Spinal cord (tissue), 10 donors: ENCODE data around the gene MEMO1. TPM values are rescaled to one million over a fixed set of nuclear protein-coding genes. Genes with fewer than 3 reads are reported as not detected.
"Not testable (repeated sequence)": the region's sequence is repeated elsewhere in the genome, so short reads cannot be mapped to it uniquely, and the experiment has no call there.

Experiments used
- DNase-seq, 6 donors: peaks; one replicate each; pipeline versions ENCODE4 v3.0.0 to v3.0.0-alpha.2; 2013 to 2015; ENCODE audit warnings: low spot score in 6 of 6, low read depth in 4 of 6
- H3K27ac ChIP-seq: one replicate; pipeline ENCODE4 v1.5.1; 2013; ENCODE audit warnings: low read depth, low read length, control low read depth
- H3K27me3 ChIP-seq: one replicate; pipeline ENCODE4 v1.6.1; 2013; ENCODE audit warnings: low read length; ENCODE audit not compliant: control insufficient read depth, insufficient read depth
- H3K36me3 ChIP-seq: one replicate; pipeline ENCODE4 v1.6.1; 2013; ENCODE audit warnings: low read length; ENCODE audit not compliant: control insufficient read depth, insufficient read depth
- H3K4me1 ChIP-seq: one replicate; pipeline ENCODE4 v1.6.1; 2013; ENCODE audit warnings: low read length; ENCODE audit not compliant: control insufficient read depth, insufficient read depth
- H3K4me3 ChIP-seq: one replicate; pipeline ENCODE4 v1.5.1; 2013; ENCODE audit warnings: low read depth, low read length, control low read depth
- H3K9me3 ChIP-seq: one replicate; pipeline ENCODE4 v1.6.1; 2013; ENCODE audit warnings: low read length; ENCODE audit not compliant: control insufficient read depth, insufficient read depth
- WGBS: methylation state at CpG from one replicate; pipeline ENCODE4 v1.1.5; 2013; ENCODE audit warnings: missing lambda C conversion rate; ENCODE audit not compliant: insufficient coverage; 5-methylcytosine and 5-hydroxymethylcytosine counted together
- polyA plus RNA-seq, 2 donors: library from polyadenylated mRNA; unstranded; fragments of 120-200 nt; gene quantifications; one replicate each; pipeline ENCODE4 v1.2.1, GENCODE V29; 2013; ENCODE audit not compliant: insufficient read length in 2 of 2
- total RNA-seq, 2 donors: library from RNA; depleted of rRNA in 1 of 2; stranded (reverse); fragments of 120-200 nt in 1 of 2; fragments of >200 nt in 1 of 2; gene quantifications; one replicate each; pipeline versions ENCODE4 v1.2.3 to v1.2.4, GENCODE V29; 2013 to 2014
- donor health status: healthy.

MEMO1 gene
- total and polyA plus RNA-seq, 4 donors, result 32.7 to 49.0 (median 45.1) TPM

GRCh38 chr2:31931916-31932315, 78.9 kb downstream of the MEMO1 start:
- Histone ChIP-seq H3K27ac (no peak overlapping the region), H3K36me3 (peaks cover 2% of the 10 kb centered on the region), H3K9me3 (no peaks in the 10 kb centered on the region), H3K4me1 (no peaks in the 10 kb centered on the region), H3K4me3 (no peak overlapping the region), H3K27me3 (no peaks in the 10 kb centered on the region)
- no peak for DNase-seq
- WGBS, result 80% methylated on average over 1 of the region's 4 CpGs

- no peak overlapping the region for H3K4me3 ChIP-seq
- DNase-seq, result no peak
- WGBS, result no CpG with 5 or more reads among the region's 2 CpGs
- no peaks in the 10 kb centered on the region for H3K27me3 ChIP-seq
- H3K36me3 ChIP-seq, result peaks cover 7% of the 10 kb centered on the region
- no peak overlapping the region for H3K27ac ChIP-seq
- no peaks in the 10 kb centered on the region for H3K4me1 ChIP-seq
- no peaks in the 10 kb centered on the region for H3K9me3 ChIP-seq
Measured at GRCh38 chr2:31925517-31925916, 85.3 kb downstream of the MEMO1 start.

GRCh38 chr2:31923662-31924061, 87.1 kb downstream of the MEMO1 start:
- H3K9me3 ChIP-seq, result no peaks in the 10 kb centered on the region
- no peak overlapping the region for H3K4me3 ChIP-seq
- H3K36me3 ChIP-seq, result peaks cover 12% of the 10 kb centered on the region
- H3K27ac ChIP-seq, result no peak overlapping the region
- H3K4me1 ChIP-seq, result no peaks in the 10 kb centered on the region
- no peak for DNase-seq
- H3K27me3 ChIP-seq, result no peaks in the 10 kb centered on the region

- H3K27me3 ChIP-seq, result no peaks in the 10 kb centered on the region
- H3K9me3 ChIP-seq, result no peaks in the 10 kb centered on the region
- H3K4me3 ChIP-seq, result no peak overlapping the region
- no peak for DNase-seq
- 100% methylated on average over 3 of the region's 9 CpGs for WGBS
- H3K27ac ChIP-seq, result no peak overlapping the region
- H3K4me1 ChIP-seq, result no peaks in the 10 kb centered on the region
- H3K36me3 ChIP-seq, result peaks cover 12% of the 10 kb centered on the region
Measured at GRCh38 chr2:31922542-31923408, 88.0 kb downstream of the MEMO1 start.

GRCh38 chr2:31920962-31921361, 89.8 kb downstream of the MEMO1 start:
- no peak for DNase-seq
- no peak overlapping the region for H3K4me3 ChIP-seq

GRCh38 chr2:31919499-31919898, 91.3 kb downstream of the MEMO1 start:
- Histone ChIP-seq H3K27ac (no peak overlapping the region), H3K27me3 (no peaks in the 10 kb centered on the region), H3K9me3 (no peaks in the 10 kb centered on the region), H3K36me3 (peaks cover 8% of the 10 kb centered on the region), H3K4me1 (no peaks in the 10 kb centered on the region), H3K4me3 (no peak overlapping the region)
- no peak for DNase-seq
- no CpG with 5 or more reads among the region's 3 CpGs for WGBS

More at GRCh38 chr2:31920962-31921361, 89.8 kb downstream of the MEMO1 start:
- no peaks in the 10 kb centered on the region for H3K9me3 ChIP-seq
- H3K36me3 ChIP-seq, result peaks cover 9% of the 10 kb centered on the region
- H3K27me3 ChIP-seq, result no peaks in the 10 kb centered on the region
- H3K27ac ChIP-seq, result no peak overlapping the region
- 100% methylated on average over 1 of the region's 1 CpG for WGBS
- H3K4me1 ChIP-seq, result no peaks in the 10 kb centered on the region

- Histone ChIP-seq H3K27ac (no peak overlapping the region), H3K36me3 (peaks cover 11% of the 10 kb centered on the region), H3K4me3 (no peak overlapping the region), H3K9me3 (peaks cover 1% of the 10 kb centered on the region), H3K27me3 (no peaks in the 10 kb centered on the region), H3K4me1 (no peaks in the 10 kb centered on the region)
- DNase-seq, result no peak
Measured at GRCh38 chr2:31909661-31910060, 101.1 kb downstream of the MEMO1 start.

- peaks cover 11% of the 10 kb centered on the region for H3K36me3 ChIP-seq
- 100% methylated on average over 1 of the region's 6 CpGs for WGBS
- not testable (repeated sequence) for DNase-seq, H3K9me3 ChIP-seq, H3K4me1 ChIP-seq, H3K27ac ChIP-seq, H3K27me3 ChIP-seq, H3K4me3 ChIP-seq
Measured at GRCh38 chr2:31907491-31907890, 103.3 kb downstream of the MEMO1 start.

- no CpG with 5 or more reads among the region's 4 CpGs for WGBS
- Histone ChIP-seq H3K4me3 (no peak overlapping the region), H3K36me3 (peaks cover 10% of the 10 kb centered on the region), H3K9me3 (no peaks in the 10 kb centered on the region), H3K27me3 (no peaks in the 10 kb centered on the region), H3K27ac (no peak overlapping the region), H3K4me1 (no peaks in the 10 kb centered on the region)
- no peak for DNase-seq
Measured at GRCh38 chr2:31903109-31903780, 107.6 kb downstream of the MEMO1 start.

- 100% methylated on average over 1 of the region's 2 CpGs for WGBS
- Histone ChIP-seq H3K27me3 (no peaks in the 10 kb centered on the region), H3K4me1 (no peaks in the 10 kb centered on the region), H3K4me3 (no peak overlapping the region), H3K36me3 (peaks cover 7% of the 10 kb centered on the region), H3K9me3 (peaks cover 2% of the 10 kb centered on the region), H3K27ac (no peak overlapping the region)
- DNase-seq, result no peak
Measured at GRCh38 chr2:31901900-31902299, 108.9 kb downstream of the MEMO1 start.
